GM15510 (cell line): ENCODE data around the gene RRP8.

Experiments used
- POLR2A ChIP-seq: IDR thresholded peaks from 3 replicates; pipeline ENCODE4 v1.6.1; 2011; ENCODE audit warnings: borderline replicate concordance; ENCODE audit not compliant: insufficient read length; ENCODE audit errors: extremely low read depth

Gene RRP8

GRCh38 chr11:6578134-6578533 lies 25.3 kb downstream of the RRP8 start:
- TF ChIP-seq POLR2A: no peak

DNA sequence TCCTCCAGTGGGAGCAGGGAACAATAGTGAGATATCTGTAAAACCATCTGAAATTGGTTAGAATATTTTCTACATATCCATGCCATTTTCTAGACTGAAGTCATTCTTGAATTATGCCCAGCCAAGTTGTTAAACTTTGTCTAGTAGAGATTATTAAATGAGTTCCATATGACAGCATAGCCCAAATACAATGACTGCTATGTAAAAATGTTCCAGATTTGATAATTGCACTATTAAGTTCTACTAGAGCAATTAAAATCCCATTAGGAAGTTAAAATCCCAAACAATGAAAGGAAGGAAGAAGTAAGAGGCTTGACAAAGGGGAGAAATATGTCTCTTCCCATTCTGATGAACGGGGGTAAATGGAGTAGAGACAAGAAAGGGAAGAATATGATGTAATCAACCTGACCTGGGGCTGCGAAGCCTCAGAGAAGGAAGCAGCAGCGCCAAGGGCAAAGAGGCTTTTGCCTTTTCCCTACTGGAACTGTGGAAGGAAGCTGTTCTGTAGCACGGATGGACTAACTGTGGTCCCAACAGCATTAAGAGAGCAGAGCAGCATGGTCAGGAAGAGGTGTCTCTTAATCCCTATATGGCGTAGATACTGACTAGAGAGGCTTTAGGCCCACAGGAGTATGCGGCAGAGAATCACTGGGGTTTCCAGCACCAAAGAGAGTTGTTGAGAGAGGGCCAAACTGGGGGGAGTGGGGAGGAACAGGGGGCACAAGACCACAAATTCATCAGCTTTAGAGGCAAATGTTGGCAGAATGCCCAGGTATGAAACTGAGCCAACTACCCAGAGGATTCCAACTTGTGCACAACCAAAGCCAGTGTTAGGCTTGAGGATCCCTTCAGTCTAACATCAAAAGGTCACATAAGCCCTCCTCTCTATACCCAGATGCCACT lies 26.7 kb downstream of the RRP8 start:
- TF ChIP-seq POLR2A: no peak

- no peak for TF ChIP-seq POLR2A
Observed at GRCh38 chr11:6574816-6575715, 28.4 kb downstream of the RRP8 start.

- TF ChIP-seq POLR2A: no peak
Observed at GRCh38 chr11:6572215-6572614, 31.2 kb downstream of the RRP8 start.

- TF ChIP-seq POLR2A: no peak
Observed at GRCh38 chr11:6571434-6572008, 31.9 kb downstream of the RRP8 start.

- no peak for TF ChIP-seq POLR2A
Observed at GRCh38 chr11:6570691-6571427, 32.6 kb downstream of the RRP8 start.

- no peak for TF ChIP-seq POLR2A
Observed at GRCh38 chr11:6569706-6570105, 33.7 kb downstream of the RRP8 start.

DNA sequence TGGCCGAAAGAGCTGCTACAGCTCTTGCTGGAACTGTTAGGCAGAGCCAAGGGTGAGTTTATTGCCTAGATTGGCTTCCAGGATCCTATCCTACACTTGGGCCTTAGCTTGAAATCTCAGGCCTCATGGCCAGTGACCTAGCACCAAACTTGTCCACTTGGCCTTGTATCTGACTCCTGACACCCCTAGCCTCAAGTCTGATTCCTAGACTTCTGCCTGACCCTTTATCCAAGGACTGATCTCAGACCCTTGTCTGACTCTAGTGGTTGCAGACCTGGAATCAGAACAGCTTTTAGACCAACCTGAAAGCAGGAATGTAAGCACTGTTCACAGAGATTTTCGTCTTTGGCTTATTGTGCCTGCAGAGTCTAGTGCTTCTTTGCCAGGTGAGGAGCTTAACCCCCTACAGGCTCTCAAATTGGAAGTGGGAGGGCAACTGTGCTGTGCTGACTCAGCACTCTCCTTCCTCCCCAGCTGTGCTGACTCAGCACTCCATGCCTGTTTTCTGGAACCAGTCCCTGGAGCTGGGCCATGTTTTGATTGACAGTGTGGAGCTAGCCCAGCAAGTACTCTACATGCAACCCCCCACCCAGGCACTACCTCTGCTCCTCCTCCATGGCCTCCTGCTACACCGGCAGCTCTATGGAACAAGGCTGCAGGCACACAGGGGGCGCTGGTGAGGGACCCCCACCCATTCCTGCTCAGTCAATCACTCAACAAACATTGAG lies 35.1 kb downstream of the RRP8 start:
- TF ChIP-seq POLR2A: no peak

DNA sequence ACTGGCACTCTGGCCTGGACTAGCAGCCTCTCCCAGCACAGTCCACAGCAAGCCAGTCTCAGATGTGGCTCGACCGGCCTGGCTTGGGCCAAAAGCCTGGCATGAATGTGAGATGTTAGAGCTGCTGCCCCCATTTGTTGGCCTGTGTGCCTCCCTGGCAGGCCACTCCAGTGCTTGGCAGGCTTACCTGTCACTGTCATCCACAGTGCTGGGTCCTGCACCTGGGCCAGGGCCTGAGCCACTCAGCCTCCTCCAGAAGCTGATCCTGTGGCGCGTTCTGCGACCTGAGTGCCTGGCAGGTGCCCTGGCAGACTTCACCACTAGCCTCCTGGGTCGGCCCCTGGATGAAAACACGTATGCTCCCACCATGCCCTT lies 36.1 kb downstream of the RRP8 start:
- no peak for TF ChIP-seq POLR2A

DNA sequence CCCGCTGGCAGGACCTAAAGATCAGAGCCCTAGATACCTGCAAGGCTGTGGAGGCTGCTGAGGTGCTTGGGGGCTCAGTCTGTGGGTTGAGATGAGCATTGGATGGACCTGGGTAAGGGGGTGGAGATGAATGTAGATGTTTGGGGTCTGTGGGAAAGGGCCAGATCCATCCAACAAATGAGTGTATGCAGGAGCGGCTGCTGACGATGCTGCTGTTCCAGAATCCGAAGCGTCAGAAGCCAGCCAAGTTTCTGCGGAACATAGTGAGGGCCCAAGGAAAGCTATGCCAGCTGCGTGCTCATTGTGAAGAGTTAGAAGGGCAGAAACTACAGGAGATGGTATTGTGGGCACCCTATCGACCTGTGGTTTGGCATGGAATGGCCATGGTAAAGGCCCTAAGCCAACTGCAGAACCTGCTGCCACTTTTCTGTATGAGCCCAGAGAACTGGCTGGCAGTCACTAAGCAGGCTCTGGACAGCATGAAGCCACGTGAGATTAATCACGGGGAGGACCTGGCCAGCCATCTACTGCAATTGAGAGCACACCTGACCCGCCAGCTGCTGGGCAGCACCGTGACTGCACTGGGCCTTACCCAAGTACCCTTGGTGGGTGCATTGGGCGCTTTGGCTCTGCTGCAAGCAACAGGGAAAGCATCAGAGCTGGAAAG lies 36.6 kb downstream of the RRP8 start:
- no peak for TF ChIP-seq POLR2A

DNA sequence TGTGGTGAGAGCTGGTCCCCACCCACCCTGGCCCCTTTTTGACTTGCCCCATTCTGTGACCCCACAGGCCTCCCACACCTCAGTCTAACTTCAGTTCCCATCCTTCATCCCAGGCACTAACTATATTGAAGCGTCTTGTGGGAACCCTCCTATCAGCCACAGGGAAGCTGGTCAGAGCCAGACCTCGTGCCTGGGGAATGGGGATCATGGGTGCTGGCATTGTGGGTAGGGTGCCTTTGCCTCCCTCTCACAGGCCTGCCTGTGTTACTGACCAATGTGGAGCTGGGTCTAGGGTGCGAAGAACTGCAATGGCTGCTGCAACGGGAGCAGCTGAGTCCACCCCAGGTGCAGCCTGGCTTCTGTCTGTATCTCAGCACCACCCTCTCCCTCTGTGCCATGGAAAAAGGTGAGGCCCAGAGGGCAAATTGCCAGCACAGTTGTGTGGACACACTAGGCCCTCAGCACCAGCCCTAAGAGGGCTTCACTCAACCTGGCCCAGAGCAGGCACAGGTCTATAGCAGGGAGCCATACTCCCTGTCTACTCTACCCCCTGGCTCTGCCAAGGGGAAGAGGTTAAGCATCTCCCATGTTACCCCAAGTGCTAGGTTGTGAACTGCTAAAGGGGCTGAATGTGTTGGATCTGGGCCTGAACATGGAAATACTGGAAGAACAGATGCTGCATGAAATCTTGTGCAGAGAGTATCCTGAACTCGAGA lies 37.3 kb downstream of the RRP8 start:
- no peak for TF ChIP-seq POLR2A

GRCh38 chr11:6565325-6565724 lies 38.1 kb downstream of the RRP8 start:
- TF ChIP-seq POLR2A: no peak

GRCh38 chr11:6563667-6564066 lies 39.7 kb downstream of the RRP8 start:
- TF ChIP-seq POLR2A: no peak
